Choroid plexus epithelial cell (primary cell): ENCODE results near the gene RIOK3.

ENCODE experiments used
- DNase-seq: peaks from one replicate; pipeline ENCODE4 v3.0.0-alpha.2; 2010; ENCODE audit warnings: low read depth
- H3K4me3 ChIP-seq: 2 replicates; pipeline ENCODE4 v1.5.1; 2011; ENCODE audit warnings: low read depth, mild to moderate bottlenecking, control low read depth, low read length, moderate library complexity
- TF ChIP-seq, protein P1 (sequence below): conservative IDR thresholded peaks from 2 replicates; pipeline ENCODE4 v1.5.1; 2011; ENCODE audit warnings: low read depth, mild to moderate bottlenecking, control low read depth, inconsistent platforms, low read length, moderate library complexity

The RIOK3 gene

DNA sequence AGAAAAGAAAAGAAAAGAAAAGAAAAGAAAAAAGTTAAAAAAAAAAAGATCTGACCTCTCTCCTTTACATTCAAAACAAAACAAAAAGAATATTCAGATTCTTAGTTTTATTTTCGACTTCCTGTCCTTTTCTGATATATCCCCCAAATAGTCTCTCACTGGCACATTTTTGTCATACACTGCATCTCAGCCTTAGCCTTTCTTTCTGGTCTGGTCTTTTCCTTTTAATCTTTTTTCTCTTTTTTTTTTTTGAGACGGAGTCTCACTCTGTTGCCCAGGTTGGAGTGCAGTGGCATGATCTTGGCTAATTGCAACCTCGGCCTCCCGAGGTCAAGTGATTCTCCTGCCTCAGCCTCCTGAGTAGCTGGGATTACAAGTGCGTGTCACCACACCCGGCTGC, 1.6 kb upstream of the RIOK3 start:
- TF ChIP-seq, protein P1, sequence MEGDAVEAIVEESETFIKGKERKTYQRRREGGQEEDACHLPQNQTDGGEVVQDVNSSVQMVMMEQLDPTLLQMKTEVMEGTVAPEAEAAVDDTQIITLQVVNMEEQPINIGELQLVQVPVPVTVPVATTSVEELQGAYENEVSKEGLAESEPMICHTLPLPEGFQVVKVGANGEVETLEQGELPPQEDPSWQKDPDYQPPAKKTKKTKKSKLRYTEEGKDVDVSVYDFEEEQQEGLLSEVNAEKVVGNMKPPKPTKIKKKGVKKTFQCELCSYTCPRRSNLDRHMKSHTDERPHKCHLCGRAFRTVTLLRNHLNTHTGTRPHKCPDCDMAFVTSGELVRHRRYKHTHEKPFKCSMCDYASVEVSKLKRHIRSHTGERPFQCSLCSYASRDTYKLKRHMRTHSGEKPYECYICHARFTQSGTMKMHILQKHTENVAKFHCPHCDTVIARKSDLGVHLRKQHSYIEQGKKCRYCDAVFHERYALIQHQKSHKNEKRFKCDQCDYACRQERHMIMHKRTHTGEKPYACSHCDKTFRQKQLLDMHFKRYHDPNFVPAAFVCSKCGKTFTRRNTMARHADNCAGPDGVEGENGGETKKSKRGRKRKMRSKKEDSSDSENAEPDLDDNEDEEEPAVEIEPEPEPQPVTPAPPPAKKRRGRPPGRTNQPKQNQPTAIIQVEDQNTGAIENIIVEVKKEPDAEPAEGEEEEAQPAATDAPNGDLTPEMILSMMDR: no peak
- no peak overlapping the region for H3K4me3 ChIP-seq
- no peak for DNase-seq

DNA sequence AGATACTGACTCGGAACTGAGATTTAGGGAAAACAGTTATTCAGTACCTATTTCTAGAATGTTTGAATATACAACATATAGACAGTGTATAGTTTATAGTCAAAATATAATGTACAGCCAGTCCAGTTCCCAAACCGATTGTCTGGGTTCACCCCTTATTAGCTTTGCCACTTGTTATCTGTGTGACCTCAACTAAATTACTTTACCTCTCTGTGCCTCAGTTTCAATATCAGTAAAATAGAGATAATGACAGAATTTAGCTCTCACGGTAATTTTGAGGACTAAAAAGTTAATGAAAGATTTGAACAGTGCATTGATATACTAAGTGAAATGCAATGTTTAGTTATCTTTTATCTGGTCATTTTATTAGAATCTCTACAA, 750 bp upstream of the RIOK3 start:
- no peak for DNase-seq
- TF ChIP-seq, protein P1: no peak
- peak overlapping the region; percentile 100 for H3K4me3 ChIP-seq

DNA sequence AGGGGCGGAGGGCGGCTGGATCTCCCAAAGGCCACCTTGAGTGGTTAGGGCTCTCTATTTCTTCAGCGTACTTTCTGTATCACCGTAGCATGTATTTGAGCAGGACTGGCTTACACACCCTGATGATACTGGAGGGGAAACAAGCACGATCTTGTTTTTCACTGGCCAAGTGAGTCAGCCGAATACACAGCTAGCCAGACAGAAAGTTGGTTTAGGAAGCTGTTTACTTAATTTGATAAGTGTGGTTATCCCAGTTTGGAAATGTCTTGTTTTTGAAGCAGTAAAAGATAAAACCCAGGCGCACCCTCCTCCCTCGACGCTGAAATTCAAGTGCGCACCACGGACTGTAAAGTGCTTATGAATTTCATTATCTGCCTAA, 582 bp downstream of the RIOK3 start:
- peak overlapping the region; percentile 100 for H3K4me3 ChIP-seq
- TF ChIP-seq, protein P1: no peak
- peak; percentile 62 for DNase-seq

DNA sequence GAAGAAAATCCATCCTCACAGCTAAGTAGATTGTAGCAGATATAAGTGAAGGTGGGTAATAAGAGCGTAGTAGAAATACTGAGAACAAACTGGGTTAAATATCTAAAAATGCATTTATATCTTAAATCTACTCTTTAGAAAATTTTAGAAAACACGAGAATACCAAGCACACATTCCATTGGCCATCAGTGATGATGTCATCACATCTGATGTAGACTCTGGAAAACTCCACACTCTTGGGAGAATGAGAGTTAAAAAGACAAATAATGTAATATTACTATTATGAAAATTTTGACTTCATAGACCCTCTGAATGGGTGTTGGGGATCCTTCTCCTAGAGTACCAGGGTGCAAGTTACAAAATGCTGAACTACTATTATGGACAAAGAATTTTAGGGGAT, 3.7 kb downstream of the RIOK3 start:
- no peak for DNase-seq
- TF ChIP-seq, protein P1: no peak

DNA sequence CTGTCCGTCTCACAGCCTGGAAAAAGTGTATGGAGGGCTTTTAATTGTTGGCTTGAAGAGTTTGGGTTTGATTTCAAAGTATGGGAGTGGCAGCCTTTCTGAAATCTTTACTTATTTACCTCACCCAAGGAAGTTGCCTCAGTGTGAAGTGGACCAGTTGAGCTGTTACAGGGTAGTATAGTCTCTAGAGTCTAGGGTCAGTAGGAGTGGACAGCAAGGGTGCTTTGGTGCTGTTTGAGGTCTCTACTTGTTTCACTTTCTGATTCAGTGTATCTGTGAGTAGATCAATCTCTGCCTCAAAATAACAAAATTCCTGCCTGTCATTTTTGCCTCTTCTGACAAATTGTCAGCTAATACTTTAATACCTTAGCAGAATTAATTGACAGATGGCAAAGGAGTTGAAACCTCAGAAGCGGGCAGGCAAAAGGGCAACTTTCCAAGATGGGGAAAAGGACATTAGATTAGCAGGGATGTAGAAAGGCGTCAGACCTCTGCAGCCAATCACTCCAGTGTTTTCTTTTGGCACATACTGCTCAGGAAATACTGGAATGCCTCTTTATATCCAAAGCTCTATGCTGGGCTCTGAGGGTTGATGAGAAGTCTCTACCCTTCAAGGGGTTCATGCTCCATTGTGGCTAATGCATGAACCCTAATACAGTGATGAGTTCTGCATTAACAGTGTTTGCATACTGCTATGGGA, 5.9 kb downstream of the RIOK3 start:
- TF ChIP-seq, protein P1: no peak
- H3K4me3 ChIP-seq: no peak overlapping the region
- peak; percentile 41 for DNase-seq

More for the DNA sequence above, 3.7 kb downstream of the RIOK3 start:
- H3K4me3 ChIP-seq: no peak overlapping the region

DNA sequence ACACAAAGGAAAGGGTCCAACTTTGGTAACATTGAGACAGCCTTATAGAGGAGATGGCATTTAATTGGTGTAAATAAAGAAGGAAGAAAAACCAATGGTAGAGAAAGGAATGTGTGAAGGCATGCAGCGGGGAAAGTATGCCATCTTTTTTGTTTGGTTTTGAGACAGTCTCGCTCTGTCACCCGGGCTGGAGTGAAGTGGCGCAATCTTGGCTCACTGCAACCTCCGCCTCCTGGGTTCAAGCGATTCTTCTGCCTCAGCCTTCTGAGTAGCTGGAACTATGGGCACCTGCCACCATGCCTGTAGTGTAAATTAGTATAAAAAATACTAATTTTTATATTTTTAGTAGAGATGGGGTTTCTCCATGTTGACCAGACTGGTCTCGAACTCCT, 6.4 kb downstream of the RIOK3 start:
- H3K4me3 ChIP-seq: no peak overlapping the region
- TF ChIP-seq, protein P1: no peak
- no peak for DNase-seq

DNA sequence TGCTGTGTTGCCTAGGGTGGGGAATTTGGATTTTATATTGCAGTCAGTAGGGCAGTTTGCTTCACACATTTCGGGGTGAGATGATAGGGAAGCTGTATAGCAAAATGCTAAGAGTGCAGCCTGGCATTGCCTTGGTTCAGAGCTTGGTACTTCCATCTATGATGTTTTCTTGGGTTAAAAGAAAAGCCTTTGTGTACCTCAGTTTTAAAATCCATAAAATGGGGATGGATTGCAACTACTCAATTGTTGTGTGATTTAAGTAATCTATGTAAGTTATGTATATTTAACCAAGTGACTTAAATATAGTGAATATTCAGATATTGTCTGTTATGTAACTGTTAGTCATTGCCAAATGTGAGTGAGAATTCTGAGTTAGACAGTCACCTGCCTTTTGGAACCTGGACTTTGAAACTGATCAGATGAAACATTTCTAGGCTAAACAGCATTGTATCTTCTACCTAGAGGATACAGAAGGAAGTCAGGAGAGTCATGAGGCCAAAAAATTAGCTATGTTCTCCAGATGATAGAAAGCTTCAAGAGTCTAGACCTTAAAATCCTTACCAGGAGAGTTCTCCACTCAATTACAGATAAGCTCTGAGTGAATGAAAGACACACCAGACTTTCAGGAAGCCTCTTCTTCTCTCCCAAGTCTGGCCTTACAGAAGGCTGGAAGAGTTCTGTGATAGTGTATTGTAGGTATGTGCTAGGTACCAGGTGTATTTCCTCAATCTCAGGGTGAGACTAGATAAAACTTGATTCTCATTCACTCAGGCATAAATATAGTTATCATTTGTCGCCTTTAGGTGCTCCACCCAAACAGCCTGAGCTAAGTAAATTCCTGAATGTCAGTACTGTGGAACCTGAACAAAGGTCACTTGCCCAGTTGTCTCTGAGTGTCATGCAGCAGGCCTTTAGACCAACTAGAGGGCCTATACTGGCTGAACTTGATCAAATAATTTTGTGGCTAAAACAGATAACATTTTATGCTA, 7.5 kb downstream of the RIOK3 start:
- no peak for DNase-seq
- no peak overlapping the region for H3K4me3 ChIP-seq
- TF ChIP-seq, protein P1: no peak
